Stomach (tissue), 9 donors: Measurements from ENCODE around the gene PEX13. TPM values are rescaled to one million over a fixed set of nuclear protein-coding genes. Genes with fewer than 3 reads are reported as not detected.

Source experiments
- DNase-seq, 2 donors: peaks; one replicate each; pipeline versions ENCODE4 v3.0.0 to v3.0.0-alpha.2; 2013 to 2019
- H3K27ac ChIP-seq, 5 donors: fragments of 200-600 bp in 4 of 5; sonication (generic) in 4 of 5; one replicate each; pipeline ENCODE4 v1.5.1; 2013 to 2019; ENCODE audit warnings: mild to moderate bottlenecking in 1 of 5, moderate library complexity in 1 of 5
- H3K27me3 ChIP-seq, 3 donors: fragments of 200-600 bp; sonication (generic); one replicate each; pipeline ENCODE4 v1.5.1; 2017 to 2019; ENCODE audit warnings: mixed run types in 1 of 3
- H3K36me3 ChIP-seq, 4 donors: fragments of 200-600 bp; sonication (generic); 1 replicate in 3 of 4; 2 replicates in 1 of 4; pipeline ENCODE4 v1.5.1; 2016 to 2019
- H3K4me1 ChIP-seq, 4 donors: fragments of 200-600 bp; sonication (generic); one replicate each; pipeline ENCODE4 v1.5.1; 2016 to 2019
- H3K4me3 ChIP-seq, 4 donors: fragments of 200-600 bp; sonication (generic) in 3 of 4; one replicate each; pipeline ENCODE4 v1.5.1; 2016 to 2019; ENCODE audit warnings: mild to moderate bottlenecking in 1 of 4
- H3K9me3 ChIP-seq, 4 donors: fragments of 200-600 bp; sonication (generic); one replicate each; pipeline ENCODE4 v1.5.1; 2016 to 2019
- CTCF ChIP-seq, 7 experiments: fragments of 450-650 bp in 4 of 7; fragments of 200-600 bp in 3 of 7; sonication (generic) in 3 of 7; IDR thresholded peaks; one replicate each; pipeline ENCODE4 v1.5.1; 2016 to 2019; ENCODE audit warnings: antibody characterized with exemption in 7 of 7, control low read depth in 2 of 7, mild to moderate bottlenecking in 1 of 7
- EP300 ChIP-seq: sonication (generic); formaldehyde crosslinking; IDR thresholded peaks from one replicate; pipeline ENCODE4 v1.6.1; 2017; ENCODE audit warnings: antibody characterized with exemption
- POLR2A ChIP-seq, 4 donors: fragments of 450-650 bp; IDR thresholded peaks; one replicate each; pipeline ENCODE4 v1.6.1; 2016; ENCODE audit warnings: antibody characterized with exemption in 4 of 4, control low read depth in 2 of 4, mild to moderate bottlenecking in 1 of 4, moderate library complexity in 1 of 4
- POLR2AphosphoS5 ChIP-seq, 3 donors: sonication (generic); formaldehyde crosslinking; IDR thresholded peaks; one replicate each; pipeline ENCODE4 v1.6.1; 2016; ENCODE audit warnings: antibody characterized with exemption in 3 of 3
- WGBS, 5 donors: extraction: QIAGEN DNeasy Blood & Tissue Kit in 3 of 5; methylation state at CpG; one replicate each; pipeline versions ENCODE4 v1.1.5 to v1.1.7; 2013 to 2018; 5-methylcytosine and 5-hydroxymethylcytosine counted together
- intact Hi-C: fragments of 100-400 bp; cut with DNase I; formaldehyde crosslinking; loops from one replicate; pipeline ENCODE4 v1.15.1; 2023; ENCODE audit warnings: low total_unique reads
- polyA plus RNA-seq, 3 donors: library from polyadenylated mRNA; stranded (reverse); fragments of 200-250 nt; gene quantifications; one replicate each; pipeline ENCODE4 v1.2.3, GENCODE V29; 2013
- total RNA-seq, 5 donors: library from RNA; depleted of rRNA; stranded (reverse); fragments of >200 nt; gene quantifications; one replicate each; pipeline versions ENCODE4 v1.1.0 to v1.2.3, GENCODE V29; 2014 to 2016
- donor health status: healthy with polysubstance abuse.
- donor health status: Bipolar disorder and iron deficiency.
- donor health status: healthy.

The PEX13 gene
- total and polyA plus RNA-seq, 8 donors, result 7.9 to 56.0 (median 14.0) TPM

GRCh38 chr2:60989259-60989658, 28.3 kb upstream of the PEX13 start:
- Histone ChIP-seq H3K27ac (no peak overlapping the region), H3K4me3 (no peak overlapping the region), H3K36me3 (no peaks in the 10 kb centered on the region), H3K4me1 (no peaks in the 10 kb centered on the region), H3K9me3 (peaks cover 0 to 9% (median 5%) of the 10 kb centered on the region in 4 donors), H3K27me3 (no peaks in the 10 kb centered on the region)
- TF ChIP-seq POLR2AphosphoS5 (IDR thresholded peaks at IDR 0.05) (no peak), CTCF (IDR thresholded peaks at IDR 0.05) (no peak), EP300 (no peak)
- no peak for DNase-seq
- 62 to 73% (median 68%) methylated on average over 2 of the region's 2 CpGs for WGBS, 5 donors
- intact Hi-C loops, result no loop called here

- H3K36me3 ChIP-seq, result no peaks in the 10 kb centered on the region
- peaks cover 0 to 9% (median 5%) of the 10 kb centered on the region in 4 donors for H3K9me3 ChIP-seq
- TF ChIP-seq POLR2AphosphoS5 (IDR thresholded peaks at IDR 0.05) (no peak), CTCF (IDR thresholded peaks at IDR 0.05) (no peak), POLR2A (IDR thresholded peaks at IDR 0.05) (no peak), EP300 (no peak)
- H3K4me3 ChIP-seq, result no peak overlapping the region
- DNase-seq, result no peak
- no peaks in the 10 kb centered on the region for H3K27me3 ChIP-seq
- H3K27ac ChIP-seq, result no peak overlapping the region
- 93 to 95% (median 94%) methylated on average over 4 of the region's 4 CpGs for WGBS, 5 donors
- intact Hi-C loops, result loop anchor here (10.0 kb wide), 1 partner anchor 197 kb away; no protein-coding TSS in a partner anchor
- H3K4me1 ChIP-seq, result no peaks in the 10 kb centered on the region
Measured at GRCh38 chr2:60991644-60992043, 25.9 kb upstream of the PEX13 start.

GRCh38 chr2:60992985-60993392, 24.5 kb upstream of the PEX13 start:
- peak overlapping the region in 2 of 5 donors; percentile 45 to 54 for H3K27ac ChIP-seq
- TF ChIP-seq POLR2AphosphoS5 (IDR thresholded peaks at IDR 0.05), result no peak
- DNase-seq, result peak; percentile 40 to 44
- no peak overlapping the region for H3K4me3 ChIP-seq
- H3K27me3 ChIP-seq, result no peaks in the 10 kb centered on the region
- H3K36me3 ChIP-seq, result no peaks in the 10 kb centered on the region
- H3K9me3 ChIP-seq, result peaks cover 0 to 9% (median 5%) of the 10 kb centered on the region in 4 donors
- no peaks in the 10 kb centered on the region for H3K4me1 ChIP-seq
- 73 to 88% (median 83%) methylated on average over 7 of the region's 7 CpGs for WGBS, 5 donors
- intact Hi-C loops, result loop anchor here (10.0 kb wide), 1 partner anchor 198 kb away; no protein-coding TSS in a partner anchor

- no peaks in the 10 kb centered on the region for H3K36me3 ChIP-seq
- TF ChIP-seq CTCF (IDR thresholded peaks at IDR 0.05), result no peak
- TF ChIP-seq POLR2A (IDR thresholded peaks at IDR 0.05), result no peak
- no peak for TF ChIP-seq POLR2AphosphoS5 (IDR thresholded peaks at IDR 0.05)
- TF ChIP-seq EP300, result no peak
- intact Hi-C loops, result loop anchor here (10.0 kb wide), 1 partner anchor 199 kb away; no protein-coding TSS in a partner anchor
- H3K4me1 ChIP-seq, result no peaks in the 10 kb centered on the region
- no peak for DNase-seq
- no peaks in the 10 kb centered on the region for H3K27me3 ChIP-seq
- no peak overlapping the region for H3K4me3 ChIP-seq
- no peak overlapping the region for H3K27ac ChIP-seq
- peaks cover 0 to 9% (median 5%) of the 10 kb centered on the region in 4 donors for H3K9me3 ChIP-seq
Measured at GRCh38 chr2:60994131-60994530, 23.4 kb upstream of the PEX13 start.
